ENCODE measurements around the gene FANCC.

FANCC gene

GRCh38 chr9:95317119-95317892 lies at the start of gene FANCC:
FANCC (minus strand) TSS chr9:95317709; CDS start chr9:95249291, 68,418 bp downstream.
- DNase-seq (ENCODE audit: low spot score): peak; percentile 84

- DNase-seq (ENCODE audit: low spot score): no peak
Observed at GRCh38 chr9:95366731-95367325, 49.3 kb upstream of the FANCC start.

GRCh38 chr9:95365766-95366165 lies 48.3 kb upstream of the FANCC start:
- DNase-seq (ENCODE audit: low spot score): no peak

GRCh38 chr9:95363051-95363841 lies 45.7 kb upstream of the FANCC start:
- no peak for DNase-seq (ENCODE audit: low spot score)

- no peak for DNase-seq (ENCODE audit: low spot score)
Observed at GRCh38 chr9:95360866-95361265, 43.4 kb upstream of the FANCC start.

- no peak for DNase-seq (ENCODE audit: low spot score)
Observed at GRCh38 chr9:95357316-95357715, 39.8 kb upstream of the FANCC start.

- DNase-seq (ENCODE audit: low spot score): no peak
Observed at GRCh38 chr9:95355500-95355899, 38.0 kb upstream of the FANCC start.

- DNase-seq (ENCODE audit: low spot score): no peak
Observed at GRCh38 chr9:95351051-95351450, 33.5 kb upstream of the FANCC start.

GRCh38 chr9:95350266-95350665 lies 32.8 kb upstream of the FANCC start:
- no peak for DNase-seq (ENCODE audit: low spot score)

- DNase-seq (ENCODE audit: low spot score): no peak
Observed at GRCh38 chr9:95349091-95350038, 31.9 kb upstream of the FANCC start.

- DNase-seq (ENCODE audit: low spot score): no peak
Observed at GRCh38 chr9:95346021-95346420, 28.5 kb upstream of the FANCC start.

GRCh38 chr9:95344735-95345325 lies 27.3 kb upstream of the FANCC start:
- no peak for DNase-seq (ENCODE audit: low spot score)

GRCh38 chr9:95343725-95344287 lies 26.3 kb upstream of the FANCC start:
- no peak for DNase-seq (ENCODE audit: low spot score)

GRCh38 chr9:95342571-95342970 lies 25.1 kb upstream of the FANCC start:
- DNase-seq (ENCODE audit: low spot score): no peak

GRCh38 chr9:95341293-95341962 lies 23.9 kb upstream of the FANCC start:
- DNase-seq (ENCODE audit: low spot score): no peak

GRCh38 chr9:95338243-95338642 lies 20.7 kb upstream of the FANCC start:
- no peak for DNase-seq (ENCODE audit: low spot score)

GRCh38 chr9:95336281-95336680 lies 18.8 kb upstream of the FANCC start:
- DNase-seq (ENCODE audit: low spot score): no peak

- no peak for DNase-seq (ENCODE audit: low spot score)
Observed at GRCh38 chr9:95333426-95333825, 15.9 kb upstream of the FANCC start.

- DNase-seq (ENCODE audit: low spot score): no peak
Observed at GRCh38 chr9:95332860-95333259, 15.4 kb upstream of the FANCC start.

- no peak for DNase-seq (ENCODE audit: low spot score)
Observed at GRCh38 chr9:95330720-95331404, 13.4 kb upstream of the FANCC start.
